Measurements from ENCODE around the gene TENM4.

TENM4 gene

DNA sequence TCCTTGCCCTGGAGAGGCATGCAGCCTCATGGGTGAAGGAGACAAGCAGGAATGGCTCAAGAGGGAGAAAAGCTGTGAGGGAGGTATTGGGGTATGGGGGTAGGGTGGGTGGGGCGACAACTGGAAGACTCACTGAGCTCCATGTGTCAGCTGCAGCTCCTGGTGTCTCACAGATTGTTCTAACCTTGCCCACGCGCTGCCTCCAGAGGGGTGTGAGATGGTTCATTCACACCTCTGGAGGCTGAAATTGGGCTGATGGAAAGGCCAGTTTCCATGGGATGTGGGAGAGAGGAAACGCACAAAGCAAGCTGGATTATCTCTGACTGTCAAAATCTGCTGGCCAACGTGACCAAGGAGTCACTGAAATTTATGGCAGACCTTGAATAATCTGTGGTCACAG, 465.7 kb downstream of the TENM4 start:
- 93% methylated on average over 5 of the region's 5 CpGs for WGBS, 2 experiments
- Histone ChIP-seq H3K27me3 (ENCODE audit: control insufficient read depth, insufficient read depth, low read length, poor library complexity, severe bottlenecking) (no peaks in the 10 kb centered on the region), H3K4me3 (ENCODE audit: insufficient read depth, low read depth, low read length) (no peak overlapping the region), H3K4me1 (ENCODE audit: control insufficient read depth, insufficient read depth, low read length) (no peaks in the 10 kb centered on the region), H3K9me3 (ENCODE audit: control insufficient read depth, low read length) (no peaks in the 10 kb centered on the region), H3K36me3 (ENCODE audit: control insufficient read depth, insufficient read depth, low read length) (no peaks in the 10 kb centered on the region), H3K27ac (ENCODE audit: insufficient read depth, low read depth, low read length, poor library complexity, severe bottlenecking) (no peak overlapping the region)

DNA sequence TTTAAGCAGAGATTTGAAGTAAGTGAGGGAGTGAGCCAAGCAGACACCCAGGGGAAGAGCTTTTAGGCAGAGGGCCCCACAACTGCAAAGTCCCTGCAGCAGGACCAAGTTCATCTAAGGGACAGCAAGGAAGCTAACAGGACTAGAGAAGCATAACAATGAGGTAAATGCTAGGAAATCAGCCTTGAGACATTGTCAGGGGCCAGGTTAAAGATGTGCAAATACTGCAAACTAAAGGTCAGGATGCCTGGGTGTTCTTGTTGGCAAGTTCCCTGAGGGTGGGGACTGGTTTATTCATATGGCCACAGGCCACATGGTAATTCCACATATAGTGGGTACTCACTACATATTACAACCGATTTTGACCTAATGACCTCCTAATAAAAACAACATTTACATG, 467.0 kb downstream of the TENM4 start:
- WGBS, 2 experiments = 83% methylated on average over 1 of the region's 1 CpG; no CpG with 5 or more reads in 1 of the 2 experiments
- Histone ChIP-seq H3K4me3 (ENCODE audit: insufficient read depth, low read depth, low read length) (no peak overlapping the region), H3K27me3 (ENCODE audit: control insufficient read depth, insufficient read depth, low read length, poor library complexity, severe bottlenecking) (no peaks in the 10 kb centered on the region), H3K27ac (ENCODE audit: insufficient read depth, low read depth, low read length, poor library complexity, severe bottlenecking) (no peak overlapping the region), H3K36me3 (ENCODE audit: control insufficient read depth, insufficient read depth, low read length) (no peaks in the 10 kb centered on the region), H3K4me1 (ENCODE audit: control insufficient read depth, insufficient read depth, low read length) (no peaks in the 10 kb centered on the region), H3K9me3 (ENCODE audit: control insufficient read depth, low read length) (no peaks in the 10 kb centered on the region)

DNA sequence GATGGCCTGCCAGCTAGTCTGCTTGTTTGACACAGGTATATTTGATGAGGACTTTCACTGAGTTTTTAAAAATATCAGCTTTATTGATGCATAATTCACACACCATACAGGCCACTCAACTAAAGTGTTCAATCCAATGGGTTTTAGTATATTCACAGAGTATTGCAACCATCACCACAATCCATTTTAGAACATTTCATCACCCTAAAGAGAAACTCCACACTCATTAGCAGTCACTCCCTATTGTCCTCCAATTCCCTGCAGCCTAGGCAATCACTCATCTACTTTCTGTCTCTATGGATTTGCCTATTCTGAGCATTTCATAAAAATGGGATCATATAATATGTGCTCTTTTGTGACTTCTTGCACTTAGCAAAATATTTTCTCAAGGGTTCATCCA, 468.2 kb downstream of the TENM4 start:
- H3K9me3 ChIP-seq (ENCODE audit: control insufficient read depth, low read length) = no peaks in the 10 kb centered on the region
- H3K4me3 ChIP-seq (ENCODE audit: insufficient read depth, low read depth, low read length) = no peak overlapping the region
- no peaks in the 10 kb centered on the region for H3K36me3 ChIP-seq (ENCODE audit: control insufficient read depth, insufficient read depth, low read length)
- H3K27ac ChIP-seq (ENCODE audit: insufficient read depth, low read depth, low read length, poor library complexity, severe bottlenecking) = no peak overlapping the region
- no peaks in the 10 kb centered on the region for H3K27me3 ChIP-seq (ENCODE audit: control insufficient read depth, insufficient read depth, low read length, poor library complexity, severe bottlenecking)
- no peaks in the 10 kb centered on the region for H3K4me1 ChIP-seq (ENCODE audit: control insufficient read depth, insufficient read depth, low read length)

DNA sequence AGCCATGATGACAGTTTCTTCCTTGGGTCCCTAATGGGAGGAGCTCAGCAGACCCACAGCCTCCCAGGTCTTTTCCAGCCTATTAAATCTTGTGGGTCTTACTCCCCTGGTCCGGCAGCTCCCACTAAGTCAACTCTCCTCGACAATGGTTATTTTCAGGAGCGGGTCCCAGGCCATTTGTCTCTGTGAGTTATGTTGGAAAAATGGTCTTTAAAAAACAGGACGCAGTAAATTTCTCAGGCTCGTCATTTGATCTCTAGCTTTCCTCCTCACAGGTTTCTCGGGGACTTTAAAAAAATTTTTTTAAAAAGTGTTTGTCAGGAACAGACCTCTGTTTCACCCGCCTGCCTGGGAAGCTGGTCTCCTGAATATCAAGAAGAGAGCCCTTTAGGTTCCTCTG, 468.7 kb downstream of the TENM4 start:
- H3K36me3 ChIP-seq (ENCODE audit: control insufficient read depth, insufficient read depth, low read length) = no peaks in the 10 kb centered on the region
- 93 to 96% methylated on average over 7 of the region's 7 CpGs for WGBS, 2 experiments
- H3K27ac ChIP-seq (ENCODE audit: insufficient read depth, low read depth, low read length, poor library complexity, severe bottlenecking) = no peak overlapping the region
- H3K27me3 ChIP-seq (ENCODE audit: control insufficient read depth, insufficient read depth, low read length, poor library complexity, severe bottlenecking) = no peaks in the 10 kb centered on the region
- H3K9me3 ChIP-seq (ENCODE audit: control insufficient read depth, low read length) = no peaks in the 10 kb centered on the region
- H3K4me3 ChIP-seq (ENCODE audit: insufficient read depth, low read depth, low read length) = no peak overlapping the region
- no peaks in the 10 kb centered on the region for H3K4me1 ChIP-seq (ENCODE audit: control insufficient read depth, insufficient read depth, low read length)

DNA sequence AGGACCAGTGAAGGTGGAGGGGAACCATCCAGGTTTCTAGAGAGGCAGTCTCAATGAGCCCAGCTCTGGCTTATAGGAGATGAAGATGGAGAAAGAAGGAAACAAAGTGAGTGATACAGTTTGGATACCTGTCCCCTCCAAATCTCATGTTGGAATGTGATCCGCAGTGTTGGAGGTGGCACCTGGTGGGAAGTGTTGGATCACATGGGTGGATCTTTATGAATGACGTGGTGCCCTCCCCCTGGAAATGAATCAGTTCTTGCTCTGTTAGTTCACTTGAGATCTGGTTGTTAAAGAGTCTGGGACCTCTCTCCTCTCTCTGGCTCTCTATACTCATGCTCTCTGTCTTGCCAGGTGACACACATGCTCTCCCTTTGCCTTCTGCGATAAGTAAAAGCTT, 473.0 kb downstream of the TENM4 start:
- 91 to 97% methylated on average over 3 of the region's 3 CpGs for WGBS, 2 experiments
- Histone ChIP-seq H3K4me1 (ENCODE audit: control insufficient read depth, insufficient read depth, low read length) (peaks cover 16% of the 10 kb centered on the region), H3K4me3 (ENCODE audit: insufficient read depth, low read depth, low read length) (no peak overlapping the region), H3K36me3 (ENCODE audit: control insufficient read depth, insufficient read depth, low read length) (no peaks in the 10 kb centered on the region), H3K9me3 (ENCODE audit: control insufficient read depth, low read length) (no peaks in the 10 kb centered on the region), H3K27me3 (ENCODE audit: control insufficient read depth, insufficient read depth, low read length, poor library complexity, severe bottlenecking) (no peaks in the 10 kb centered on the region), H3K27ac (ENCODE audit: insufficient read depth, low read depth, low read length, poor library complexity, severe bottlenecking) (no peak overlapping the region)

DNA sequence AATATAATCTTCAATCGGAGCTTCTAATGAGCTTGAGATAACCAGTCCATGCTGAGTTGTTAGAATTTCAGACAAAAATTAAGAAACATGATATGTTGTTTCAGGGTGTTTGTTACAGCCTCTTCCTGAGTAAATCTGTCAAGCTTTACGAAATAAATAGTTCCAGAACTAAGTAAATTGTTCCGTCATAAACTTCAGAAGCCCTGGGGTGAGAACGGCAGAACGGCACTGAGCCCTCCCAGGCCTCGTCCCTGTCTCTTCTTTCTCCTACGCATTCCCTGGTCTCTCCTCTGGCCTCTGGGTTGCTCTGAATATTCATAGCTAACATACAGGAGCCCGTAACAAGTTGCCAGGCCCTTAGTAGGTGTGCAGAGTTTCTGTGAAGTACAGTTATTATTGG, 475.4 kb downstream of the TENM4 start:
- 82 to 90% methylated on average over 8 of the region's 8 CpGs for WGBS, 2 experiments
- H3K36me3 ChIP-seq (ENCODE audit: control insufficient read depth, insufficient read depth, low read length) = no peaks in the 10 kb centered on the region

DNA sequence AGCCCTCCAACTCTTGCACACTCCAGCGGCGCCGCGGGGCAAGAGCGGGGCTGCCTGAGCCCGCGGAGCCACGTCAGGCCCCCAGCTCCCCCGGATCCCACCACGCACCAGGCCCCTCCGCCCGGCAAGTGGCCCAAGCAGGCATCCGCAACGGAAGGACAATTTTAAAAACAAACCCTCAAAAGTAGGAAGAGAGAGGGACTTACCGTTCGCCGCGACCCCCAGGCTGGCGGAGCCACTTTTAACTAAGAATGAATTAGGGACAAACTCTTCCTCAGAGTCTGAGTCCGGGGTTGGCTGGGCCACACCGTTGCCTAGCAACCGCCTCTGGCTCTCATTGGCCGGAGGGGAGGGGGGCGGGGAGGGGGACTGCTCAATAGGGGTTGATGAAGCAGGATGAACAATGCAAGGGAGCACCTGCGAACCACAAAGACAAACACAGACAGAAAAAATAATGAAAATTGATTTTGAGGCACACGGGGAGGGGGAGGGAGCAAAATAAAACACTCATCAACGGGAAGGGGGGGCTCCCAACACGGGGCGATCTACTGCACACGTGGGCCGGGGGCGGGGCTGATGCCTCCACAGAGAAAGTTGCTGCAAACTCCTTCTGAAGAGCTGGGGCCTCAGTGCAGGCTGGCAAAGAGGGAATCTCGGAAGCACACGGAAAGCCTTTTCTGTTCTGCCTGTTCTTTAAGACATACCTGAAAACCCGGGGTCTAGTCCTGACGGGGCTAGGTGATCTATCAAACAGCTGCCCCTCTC, 478.7 kb downstream of the TENM4 start:
- Histone ChIP-seq H3K4me3 (ENCODE audit: insufficient read depth, low read depth, low read length) (peak overlapping the region; percentile 61), H3K27ac (ENCODE audit: insufficient read depth, low read depth, low read length, poor library complexity, severe bottlenecking) (peak overlapping the region; percentile 75), H3K9me3 (ENCODE audit: control insufficient read depth, low read length) (no peaks in the 10 kb centered on the region), H3K36me3 (ENCODE audit: control insufficient read depth, insufficient read depth, low read length) (no peaks in the 10 kb centered on the region), H3K4me1 (ENCODE audit: control insufficient read depth, insufficient read depth, low read length) (peaks cover 51% of the 10 kb centered on the region), H3K27me3 (ENCODE audit: control insufficient read depth, insufficient read depth, low read length, poor library complexity, severe bottlenecking) (no peaks in the 10 kb centered on the region)
- 4 to 6% methylated on average over 35 to 36 of the region's 36 CpGs for WGBS, 2 experiments

More for the DNA sequence above, 475.4 kb downstream of the TENM4 start:
- no peak overlapping the region for H3K27ac ChIP-seq (ENCODE audit: insufficient read depth, low read depth, low read length, poor library complexity, severe bottlenecking)
- no peaks in the 10 kb centered on the region for H3K27me3 ChIP-seq (ENCODE audit: control insufficient read depth, insufficient read depth, low read length, poor library complexity, severe bottlenecking)
- H3K4me3 ChIP-seq (ENCODE audit: insufficient read depth, low read depth, low read length) = no peak overlapping the region
- peaks cover 22% of the 10 kb centered on the region for H3K4me1 ChIP-seq (ENCODE audit: control insufficient read depth, insufficient read depth, low read length)
- H3K9me3 ChIP-seq (ENCODE audit: control insufficient read depth, low read length) = no peaks in the 10 kb centered on the region

DNA sequence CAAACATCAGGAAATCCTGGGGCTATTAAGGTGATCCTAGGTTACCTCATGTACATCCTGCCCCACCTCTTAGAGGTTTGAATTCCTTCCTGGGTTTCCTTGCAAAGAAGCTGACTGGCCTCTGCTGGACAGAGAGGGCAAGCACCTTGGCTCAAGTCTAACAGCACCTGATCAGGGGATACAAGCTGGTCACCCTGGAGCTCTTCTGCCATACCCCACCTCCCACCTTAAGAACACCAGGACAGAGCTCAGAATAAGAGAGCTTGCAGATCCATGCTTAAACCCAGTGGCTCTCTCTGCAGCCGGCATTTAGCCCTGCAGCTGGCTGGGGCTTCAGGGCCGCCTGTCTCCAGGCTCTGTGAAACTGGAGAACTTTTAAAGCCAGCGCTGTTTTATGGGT, 479.6 kb downstream of the TENM4 start:
- Histone ChIP-seq H3K9me3 (ENCODE audit: control insufficient read depth, low read length) (no peaks in the 10 kb centered on the region), H3K4me3 (ENCODE audit: insufficient read depth, low read depth, low read length) (peak overlapping the region; percentile 61), H3K4me1 (ENCODE audit: control insufficient read depth, insufficient read depth, low read length) (peaks cover 47% of the 10 kb centered on the region), H3K27ac (ENCODE audit: insufficient read depth, low read depth, low read length, poor library complexity, severe bottlenecking) (no peak overlapping the region), H3K36me3 (ENCODE audit: control insufficient read depth, insufficient read depth, low read length) (no peaks in the 10 kb centered on the region), H3K27me3 (ENCODE audit: control insufficient read depth, insufficient read depth, low read length, poor library complexity, severe bottlenecking) (no peaks in the 10 kb centered on the region)
- 40 to 47% methylated on average over 3 of the region's 3 CpGs for WGBS, 2 experiments

DNA sequence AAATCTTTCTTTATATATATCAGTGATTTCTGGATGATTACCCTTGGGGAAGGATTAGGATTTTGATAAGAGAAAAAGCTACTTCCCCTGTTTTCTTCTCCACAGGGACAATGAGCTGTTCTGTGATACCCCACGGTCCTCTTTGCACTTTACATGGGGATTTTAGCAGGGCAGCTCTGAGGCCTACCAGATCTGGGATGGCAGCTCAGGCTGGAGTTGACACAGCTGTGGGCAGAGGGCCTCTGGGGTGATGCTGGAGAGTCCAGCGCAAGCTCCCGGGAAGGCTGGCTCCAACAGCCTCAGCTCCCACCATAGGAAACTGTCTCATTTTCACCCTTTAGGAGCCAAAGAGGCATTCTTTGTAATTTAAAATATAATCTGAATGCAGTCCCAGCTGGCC, 482.4 kb downstream of the TENM4 start:
- 64 to 81% methylated on average over 3 of the region's 3 CpGs for WGBS, 2 experiments
- Histone ChIP-seq H3K4me1 (ENCODE audit: control insufficient read depth, insufficient read depth, low read length) (peaks cover 73% of the 10 kb centered on the region), H3K9me3 (ENCODE audit: control insufficient read depth, low read length) (no peaks in the 10 kb centered on the region)

DNA sequence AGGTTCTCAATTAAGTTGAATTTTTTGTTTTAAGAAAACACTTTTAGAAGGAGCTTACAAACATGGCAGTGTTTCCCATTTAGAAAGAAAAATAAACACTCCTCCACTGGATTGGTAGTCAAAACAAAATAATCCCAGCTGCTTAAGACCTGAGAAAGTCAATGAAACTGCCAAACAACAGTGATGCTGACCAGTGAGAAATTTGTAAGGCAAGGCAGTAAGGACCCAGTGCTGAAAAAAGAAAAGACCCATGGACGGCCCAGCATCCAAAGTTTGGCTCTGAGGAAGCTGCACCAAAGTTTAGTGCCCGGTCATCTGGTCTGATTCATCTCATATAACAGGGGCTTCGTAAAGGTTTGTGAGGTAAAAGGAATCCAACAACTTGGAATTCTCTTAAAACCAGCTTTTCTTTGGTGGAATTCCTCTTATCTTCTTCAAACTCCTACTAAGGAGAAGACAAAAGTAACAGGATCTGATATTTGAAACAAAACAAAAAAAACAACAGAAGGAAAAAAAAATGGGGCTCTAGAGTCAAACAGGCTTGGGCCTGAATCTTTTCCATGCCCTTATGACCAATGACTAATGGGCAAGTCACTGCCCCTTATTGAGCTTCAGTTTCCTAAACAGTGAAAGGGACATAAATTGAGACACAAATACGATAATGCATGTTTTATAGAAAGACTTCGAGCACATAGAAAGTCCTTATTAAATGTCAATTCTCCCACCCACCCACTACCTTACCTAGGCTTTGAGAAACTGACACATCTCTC, 483.2 kb downstream of the TENM4 start:
- no peaks in the 10 kb centered on the region for H3K27me3 ChIP-seq (ENCODE audit: control insufficient read depth, insufficient read depth, low read length, poor library complexity, severe bottlenecking)
- no peak overlapping the region for H3K4me3 ChIP-seq (ENCODE audit: insufficient read depth, low read depth, low read length)
- H3K36me3 ChIP-seq (ENCODE audit: control insufficient read depth, insufficient read depth, low read length) = no peaks in the 10 kb centered on the region
- 87 to 89% methylated on average over 5 of the region's 5 CpGs for WGBS, 2 experiments
- H3K9me3 ChIP-seq (ENCODE audit: control insufficient read depth, low read length) = no peaks in the 10 kb centered on the region
- peaks cover 73% of the 10 kb centered on the region for H3K4me1 ChIP-seq (ENCODE audit: control insufficient read depth, insufficient read depth, low read length)
- peak overlapping the region; percentile 12 for H3K27ac ChIP-seq (ENCODE audit: insufficient read depth, low read depth, low read length, poor library complexity, severe bottlenecking)

More for the DNA sequence above, 482.4 kb downstream of the TENM4 start:
- Histone ChIP-seq H3K4me3 (ENCODE audit: insufficient read depth, low read depth, low read length) (peak overlapping the region; percentile 61), H3K27me3 (ENCODE audit: control insufficient read depth, insufficient read depth, low read length, poor library complexity, severe bottlenecking) (no peaks in the 10 kb centered on the region), H3K27ac (ENCODE audit: insufficient read depth, low read depth, low read length, poor library complexity, severe bottlenecking) (no peak overlapping the region), H3K36me3 (ENCODE audit: control insufficient read depth, insufficient read depth, low read length) (no peaks in the 10 kb centered on the region)

Measured in ectodermal cell (in vitro differentiated cells).